NCI-H1105 (cell line): ENCODE measurements around the gene TRIP12.
"Not testable (repeated sequence)": the region's sequence is repeated elsewhere in the genome, so short reads cannot be mapped to it uniquely, and the experiment has no call there.

Experiments
- DNase-seq: peaks from one replicate; lab custom pipeline; 2025; lab: John Stamatoyannopoulos, UW

The TRIP12 gene

GRCh38 chr2:229920011-229920641 lies 1.7 kb downstream of the TRIP12 start:
- DNase-seq: no peak

GRCh38 chr2:229917793-229918192 lies 4.0 kb downstream of the TRIP12 start:
- no peak for DNase-seq

GRCh38 chr2:229914171-229914570 lies 7.6 kb downstream of the TRIP12 start:
- DNase-seq: no peak

GRCh38 chr2:229910832-229911412 lies 10.9 kb downstream of the TRIP12 start:
- no peak for DNase-seq

- no peak for DNase-seq
These were observed 11.5 kb downstream of the TRIP12 start for GRCh38 chr2:229910147-229910831.

GRCh38 chr2:229909090-229909489 lies 12.7 kb downstream of the TRIP12 start:
- no peak for DNase-seq

GRCh38 chr2:229905601-229906000 lies 16.2 kb downstream of the TRIP12 start:
- no peak for DNase-seq

GRCh38 chr2:229903037-229903436 lies 18.8 kb downstream of the TRIP12 start:
- no peak for DNase-seq

- DNase-seq: no peak
These were observed 20.0 kb downstream of the TRIP12 start for GRCh38 chr2:229901819-229902218.

- not testable (repeated sequence) for DNase-seq
These were observed 21.3 kb downstream of the TRIP12 start for GRCh38 chr2:229900514-229900913.

- no peak for DNase-seq
These were observed 21.8 kb downstream of the TRIP12 start for GRCh38 chr2:229900012-229900411.

GRCh38 chr2:229899604-229900003 lies 22.2 kb downstream of the TRIP12 start:
- DNase-seq: no peak

GRCh38 chr2:229896857-229897256 lies 25.0 kb downstream of the TRIP12 start:
- no peak for DNase-seq

GRCh38 chr2:229889023-229889422 lies 32.8 kb downstream of the TRIP12 start:
- DNase-seq: no peak

- no peak for DNase-seq
These were observed 33.8 kb downstream of the TRIP12 start for GRCh38 chr2:229888031-229888430.

- DNase-seq: no peak
These were observed 34.4 kb downstream of the TRIP12 start for GRCh38 chr2:229887441-229887840.

GRCh38 chr2:229884775-229885699 lies 36.8 kb downstream of the TRIP12 start:
- no peak for DNase-seq

GRCh38 chr2:229882583-229882982 lies 39.2 kb downstream of the TRIP12 start:
- DNase-seq: no peak

GRCh38 chr2:229880892-229881586 lies 40.8 kb downstream of the TRIP12 start:
- no peak for DNase-seq

- no peak for DNase-seq
These were observed 42.4 kb downstream of the TRIP12 start for GRCh38 chr2:229879191-229879950.

GRCh38 chr2:229875549-229875948 lies 46.3 kb downstream of the TRIP12 start:
- no peak for DNase-seq
